NCI-H2196 (cell line): ENCODE data around the gene CARD19.

Source experiments
- DNase-seq: peaks from one replicate; lab custom pipeline; 2025; ENCODE audit not compliant: unreplicated experiment; lab: John Stamatoyannopoulos, UW

Gene CARD19

GRCh38 chr9:93096131-93096802, at the start of gene CARD19:
CARD19 (plus strand) TSS chr9:93096217; CDS start chr9:93096346, 129 bp downstream.
- DNase-seq, result no peak

GRCh38 chr9:93048566-93049448, 47.2 kb upstream of the CARD19 start:
- no peak for DNase-seq

- DNase-seq, result no peak
Observed at GRCh38 chr9:93049491-93049890, 46.5 kb upstream of the CARD19 start.

GRCh38 chr9:93050231-93050630, 45.8 kb upstream of the CARD19 start:
- no peak for DNase-seq

- no peak for DNase-seq
Observed at GRCh38 chr9:93051680-93052089, 44.3 kb upstream of the CARD19 start.

- peak; percentile 20 for DNase-seq
Observed at GRCh38 chr9:93052791-93053540, 43.1 kb upstream of the CARD19 start.

- DNase-seq, result no peak
Observed at GRCh38 chr9:93053781-93054331, 42.2 kb upstream of the CARD19 start.

GRCh38 chr9:93054758-93055704, 41.0 kb upstream of the CARD19 start:
- no peak for DNase-seq

GRCh38 chr9:93057042-93057702, 38.8 kb upstream of the CARD19 start:
- DNase-seq, result no peak

GRCh38 chr9:93057703-93058354, 38.2 kb upstream of the CARD19 start:
- no peak for DNase-seq

- peak; percentile 36 for DNase-seq
Observed at GRCh38 chr9:93058355-93059010, 37.5 kb upstream of the CARD19 start, which contains the start of gene SUSD3. SUSD3 (plus strand) TSS chr9:93058701; CDS start chr9:93058743, 42 bp downstream.

- DNase-seq, result no peak
Observed at GRCh38 chr9:93059011-93059714, 36.9 kb upstream of the CARD19 start.

- no peak for DNase-seq
Observed at GRCh38 chr9:93059715-93060578, 36.1 kb upstream of the CARD19 start.

GRCh38 chr9:93060746-93061259, 35.2 kb upstream of the CARD19 start:
- no peak for DNase-seq

- DNase-seq, result no peak
Observed at GRCh38 chr9:93061260-93061751, 34.7 kb upstream of the CARD19 start.
